Panc1 (cell line): Measurements from ENCODE around the gene SLC24A4.

Experiments
- CTCF ChIP-seq: fragments of 450-650 bp; IDR thresholded peaks from 2 replicates; pipeline ENCODE4 v1.5.1; 2017; ENCODE audit warnings: mild to moderate bottlenecking
- REST ChIP-seq, 2 experiments: IDR thresholded peaks; 2 replicates each; pipeline ENCODE4 v1.6.1; 2011 to 2012; ENCODE audit warnings: low read depth in 2 of 2, control low read depth in 1 of 2, low read length in 1 of 2, mild to moderate bottlenecking in 1 of 2, moderate library complexity in 1 of 2; ENCODE audit not compliant: insufficient read depth in 1 of 2
- SIN3A ChIP-seq: IDR thresholded peaks from 2 replicates; pipeline ENCODE4 v1.6.1; 2012; ENCODE audit warnings: low read depth, mild to moderate bottlenecking, low read length, moderate library complexity, borderline replicate concordance; ENCODE audit not compliant: insufficient read depth

- TF ChIP-seq CTCF (no peak), SIN3A (no peak), REST (IDR thresholded peaks at IDR 0.05; ENCODE audit: insufficient read depth in 1 of 2, low read depth in 2 of 2, low read length in 1 of 2) (no peak)
Measured at GRCh38 chr14:92431199-92431725, 108.3 kb downstream of the SLC24A4 start.
